H4 (cell line): ENCODE data around the gene MACROD2. TPM values are rescaled to one million over a fixed set of nuclear protein-coding genes. Genes with fewer than 3 reads are reported as not detected.

Source experiments
- DNase-seq: peaks from one replicate; pipeline ENCODE4 v3.0.0-alpha.2; 2015; ENCODE audit warnings: low spot score
- total RNA-seq: library from RNA; depleted of rRNA; stranded (reverse); fragments of >200 nt; shearing (Covaris generic); gene quantifications from 2 replicates; pipeline ENCODE4 v1.2.3, GENCODE V29; 2014

Gene MACROD2
- total RNA-seq, 1 experiment from 2014 or later: 1.2 TPM

- no peak for DNase-seq
These were observed 805.5 kb downstream of the MACROD2 start for GRCh38 chr20:14800707-14801425.

GRCh38 chr20:14801591-14802325 lies 806.4 kb downstream of the MACROD2 start:
- no peak for DNase-seq

- DNase-seq: no peak
These were observed 811.9 kb downstream of the MACROD2 start for GRCh38 chr20:14807224-14807623.

DNA sequence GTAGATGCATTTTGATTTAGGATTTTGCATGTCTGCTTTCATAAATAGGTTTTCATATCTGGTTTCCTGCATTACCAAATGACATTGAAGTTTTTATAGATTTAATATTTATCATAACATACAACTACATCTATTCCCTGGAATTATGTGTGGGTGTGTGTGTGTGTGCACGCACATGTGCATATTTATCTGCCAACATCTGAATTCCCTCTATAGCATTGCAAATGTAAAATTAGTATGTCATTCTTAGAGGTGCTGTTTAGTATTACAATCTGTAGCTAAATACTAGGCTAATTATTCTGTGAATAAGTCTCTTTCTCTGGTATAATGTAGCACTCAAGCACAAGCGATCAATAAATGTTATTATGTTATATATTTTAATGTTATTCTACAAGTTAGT lies 820.0 kb downstream of the MACROD2 start:
- no peak for DNase-seq

DNA sequence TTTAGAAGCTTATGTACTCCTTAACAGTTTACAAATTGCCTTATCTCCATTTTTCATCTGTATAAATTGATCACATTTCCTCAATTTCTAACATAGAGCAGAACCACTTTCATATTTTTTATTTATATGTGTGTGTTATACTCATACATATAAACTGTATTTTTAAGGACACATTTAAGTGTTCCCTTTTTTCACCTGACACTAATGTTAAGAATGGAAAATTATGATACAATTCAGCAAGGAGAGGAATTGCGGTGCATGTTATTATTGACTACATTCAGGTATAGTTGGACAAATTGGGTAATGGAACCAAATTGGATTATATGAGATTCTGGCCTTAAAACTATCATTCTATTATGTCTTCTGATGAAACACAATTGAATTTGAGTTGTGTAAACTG lies 821.2 kb downstream of the MACROD2 start:
- DNase-seq: no peak

- no peak for DNase-seq
These were observed 821.8 kb downstream of the MACROD2 start for GRCh38 chr20:14817101-14817500.

- no peak for DNase-seq
These were observed 825.5 kb downstream of the MACROD2 start for GRCh38 chr20:14820771-14821170.

DNA sequence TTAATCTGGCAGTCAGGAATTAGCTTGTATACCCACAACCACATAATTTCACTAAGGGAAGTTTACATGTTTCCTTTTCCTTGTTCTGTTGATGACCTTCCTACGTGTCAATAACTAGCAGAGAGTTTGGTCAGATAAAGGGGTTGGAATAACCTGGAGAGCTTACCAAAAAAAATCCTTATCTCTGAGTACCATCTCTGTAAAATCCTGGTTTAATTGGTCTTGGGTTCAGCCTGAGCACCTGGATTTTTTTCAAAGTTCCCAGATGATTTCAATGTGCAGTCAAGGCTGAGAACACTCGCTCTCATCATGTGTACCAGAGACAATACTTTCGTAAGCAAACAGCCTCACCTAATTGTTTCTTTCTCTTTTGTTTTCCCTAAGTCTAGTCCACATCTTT lies 825.9 kb downstream of the MACROD2 start:
- no peak for DNase-seq

GRCh38 chr20:14824996-14825395 lies 829.7 kb downstream of the MACROD2 start:
- no peak for DNase-seq

DNA sequence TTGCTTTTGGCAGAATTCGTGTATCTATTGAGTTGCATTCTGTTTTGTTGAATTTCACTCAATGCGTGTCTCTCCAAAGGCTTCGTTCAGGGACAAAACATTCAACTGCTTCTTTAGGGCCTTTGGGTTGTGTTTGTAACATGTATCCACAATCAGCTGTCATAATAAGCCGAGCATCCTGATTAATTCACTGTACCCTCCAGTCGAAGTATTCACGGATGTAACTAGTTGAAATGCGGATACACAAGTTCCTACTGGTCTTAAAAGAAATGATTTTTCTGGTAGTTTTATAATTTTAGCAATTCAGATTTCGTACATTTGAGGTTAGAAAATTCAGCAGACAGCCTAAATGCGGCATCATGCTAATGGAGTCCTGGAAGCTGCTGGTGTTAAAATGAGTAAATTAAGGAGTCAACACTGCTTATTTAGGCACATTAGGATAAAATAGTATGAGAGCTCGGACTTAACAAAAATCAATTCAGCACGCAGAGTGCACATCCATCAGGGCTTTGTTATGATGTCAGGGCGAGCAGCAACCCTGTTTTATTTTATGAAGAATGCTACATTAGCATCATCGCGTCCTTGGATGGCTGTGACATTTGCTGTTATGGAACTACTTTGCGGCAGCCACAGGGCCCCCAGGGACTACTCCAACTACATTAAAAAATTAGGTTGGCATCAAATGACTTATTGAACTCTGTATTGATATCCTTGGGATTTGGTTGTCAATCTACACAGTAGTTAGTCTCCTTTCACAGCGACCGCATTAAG lies 831.4 kb downstream of the MACROD2 start:
- no peak for DNase-seq

- no peak for DNase-seq
These were observed 833.1 kb downstream of the MACROD2 start for GRCh38 chr20:14828459-14828858.

- DNase-seq: no peak
These were observed 834.6 kb downstream of the MACROD2 start for GRCh38 chr20:14829906-14830305.

GRCh38 chr20:14830466-14830865 lies 835.1 kb downstream of the MACROD2 start:
- no peak for DNase-seq

DNA sequence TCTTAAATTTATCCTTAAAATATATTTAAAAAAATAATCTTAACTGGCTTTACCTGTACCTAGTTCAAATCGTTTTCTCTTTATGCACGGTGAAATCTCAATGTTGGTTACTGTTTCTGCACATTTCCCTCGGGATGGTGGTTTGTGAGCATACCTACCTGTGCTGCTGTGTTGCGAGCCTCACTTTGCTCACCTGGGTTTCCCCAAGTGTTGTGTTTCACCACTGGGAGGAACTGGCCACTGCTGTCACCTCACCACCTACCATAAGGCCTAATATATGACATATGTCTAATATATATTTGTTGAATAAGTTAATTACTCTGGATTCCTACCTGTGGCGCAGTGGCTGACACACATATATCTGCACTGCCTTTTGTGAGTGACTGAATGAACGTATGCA lies 835.6 kb downstream of the MACROD2 start:
- no peak for DNase-seq

DNA sequence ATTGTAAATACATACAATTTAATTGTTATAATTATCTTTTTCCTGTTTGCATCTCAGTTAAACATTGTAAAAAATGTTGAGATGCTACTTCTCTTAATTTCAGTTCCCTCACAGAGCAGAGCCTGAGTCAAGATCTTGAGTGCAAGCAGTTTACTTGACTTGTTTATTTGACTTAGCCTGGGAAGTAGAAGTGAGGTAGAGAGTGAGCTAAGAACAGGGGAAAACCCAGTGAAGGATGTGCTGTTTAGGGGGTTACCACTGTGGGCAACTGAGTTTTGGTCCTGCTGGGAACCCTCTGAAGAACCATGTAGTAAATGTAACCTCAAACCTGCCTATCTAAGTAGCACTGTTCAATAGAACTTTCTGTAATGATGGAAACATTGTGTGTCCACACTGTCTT lies 837.3 kb downstream of the MACROD2 start:
- DNase-seq: no peak

DNA sequence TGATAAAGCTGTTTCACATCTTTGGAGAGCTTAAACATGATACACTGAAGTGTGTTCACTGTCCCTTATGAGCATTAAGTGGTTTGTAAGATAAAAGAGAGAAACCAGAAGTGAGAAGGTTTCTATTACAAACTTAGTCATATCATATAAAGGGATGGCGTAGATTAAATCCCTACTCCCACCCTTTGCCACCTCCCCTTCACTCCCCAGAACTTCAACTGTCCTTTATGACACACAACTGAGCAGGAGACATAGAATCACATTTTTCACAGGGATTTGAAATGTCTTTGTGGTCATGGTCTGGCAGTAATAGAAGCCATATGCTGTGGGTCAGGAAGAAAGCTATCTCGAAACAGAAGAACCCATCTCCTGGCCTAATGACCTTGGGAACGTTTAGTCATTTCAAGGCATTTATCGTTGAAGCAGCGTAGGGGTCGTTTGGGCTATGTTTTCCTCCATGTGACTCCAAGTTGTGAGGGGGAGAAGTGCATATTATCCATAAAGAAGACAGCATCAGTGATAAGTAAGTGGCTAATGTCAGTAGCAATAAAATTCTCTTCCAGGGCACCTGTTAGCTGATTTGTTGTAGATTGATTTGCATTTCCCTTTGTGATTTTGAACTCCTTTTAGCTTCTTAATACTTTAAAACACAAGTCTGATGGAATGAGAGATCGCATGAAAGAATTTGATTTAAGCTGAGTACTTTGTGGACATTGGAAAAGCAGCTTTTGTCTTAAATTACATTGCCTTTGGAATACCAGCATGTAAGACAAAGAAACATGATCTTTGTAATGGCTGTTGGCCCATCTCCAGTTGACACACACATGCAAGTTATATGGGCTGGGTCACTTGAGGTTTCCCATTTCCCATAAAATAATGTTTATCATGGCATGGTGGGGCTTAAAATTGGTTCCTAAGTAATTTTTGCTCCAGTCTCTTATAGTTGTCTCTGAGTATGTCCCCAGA lies 843.6 kb downstream of the MACROD2 start:
- peak; percentile 39 for DNase-seq

DNA sequence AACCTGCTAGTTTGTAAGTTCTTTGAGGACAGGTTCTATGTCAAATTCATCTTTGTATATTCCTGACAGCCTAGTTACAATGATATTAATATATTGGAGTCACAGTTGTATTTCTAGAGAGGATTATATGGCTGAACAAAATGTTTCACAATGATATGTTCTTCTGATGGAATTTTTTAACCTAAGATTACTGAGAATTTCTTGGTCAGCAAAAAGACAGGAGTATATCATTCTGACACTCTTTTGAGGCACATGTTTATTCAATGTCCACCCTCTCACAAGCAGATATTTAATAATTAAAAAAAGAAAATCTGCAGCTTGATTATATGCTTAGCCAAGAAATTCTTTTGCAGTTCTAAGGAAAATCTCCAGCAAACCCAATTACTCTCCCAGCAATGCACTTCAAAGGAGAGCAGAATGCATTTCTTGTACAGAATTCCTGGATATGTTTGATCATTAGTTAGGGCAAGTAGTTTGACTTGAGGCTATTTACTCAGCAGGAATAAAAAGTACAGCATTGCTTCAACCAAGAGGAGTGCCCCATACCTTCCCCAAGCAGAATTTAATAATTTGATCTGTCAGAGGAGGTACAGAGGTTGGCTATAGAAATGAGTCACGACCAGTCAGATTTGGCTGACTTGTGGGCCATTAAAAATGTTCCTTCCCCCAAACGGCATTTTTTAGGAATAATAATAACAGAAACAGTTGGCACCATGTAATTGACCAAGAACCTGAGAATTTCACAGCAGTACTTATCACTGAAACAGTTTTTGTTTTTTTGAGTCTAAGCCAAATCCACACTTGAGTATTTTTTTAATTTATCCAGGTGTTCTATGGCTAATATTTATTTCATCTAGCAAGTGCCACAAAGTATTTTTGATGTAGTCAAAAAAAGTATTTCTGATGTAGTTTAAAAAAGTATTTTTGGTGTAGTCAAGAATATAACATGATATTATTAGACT lies 850.2 kb downstream of the MACROD2 start:
- DNase-seq: no peak

- DNase-seq: no peak
These were observed 853.5 kb downstream of the MACROD2 start for GRCh38 chr20:14848806-14849205.

DNA sequence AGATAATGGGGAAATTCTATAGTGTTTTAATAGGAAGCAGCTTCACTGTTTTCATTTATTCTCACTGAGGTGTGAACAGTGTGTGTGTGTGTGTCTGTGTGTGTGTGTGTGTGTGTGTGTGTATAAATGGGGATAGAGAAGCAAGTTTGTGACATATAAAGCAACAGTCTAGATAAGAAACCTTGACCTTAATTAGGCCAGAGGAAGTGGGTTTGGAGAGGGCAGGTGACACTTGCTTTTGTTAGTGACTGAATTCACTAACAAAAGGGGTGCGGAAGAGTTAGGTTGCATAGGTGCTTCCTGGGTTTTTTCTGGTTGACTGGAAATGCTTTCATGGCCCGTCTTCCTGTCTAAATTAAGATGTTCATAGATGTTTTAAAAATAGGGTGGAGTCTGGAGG lies 857.8 kb downstream of the MACROD2 start:
- DNase-seq: no peak

DNA sequence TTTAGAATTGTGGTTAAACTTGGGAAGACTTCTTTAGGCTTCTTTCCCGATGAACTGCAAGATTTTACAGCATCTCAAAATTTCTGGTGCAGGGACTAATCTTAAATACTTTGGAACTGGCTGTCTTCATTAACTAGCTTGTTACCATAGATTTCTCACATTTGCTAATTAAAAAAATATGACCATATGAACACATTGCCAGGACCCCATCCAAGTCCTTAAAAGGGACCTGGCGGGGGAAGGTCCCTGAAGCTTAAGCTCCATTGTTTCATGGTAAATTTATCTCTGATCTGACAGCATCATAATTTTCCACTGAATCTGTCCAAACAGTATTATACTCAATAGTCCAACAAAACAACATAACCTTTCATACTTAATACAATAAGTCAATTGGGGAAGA lies 859.9 kb downstream of the MACROD2 start:
- no peak for DNase-seq
